OCI-LY7 (cell line): ENCODE data around the gene RBFOX1.

Source experiments
- EZH2phosphoT487 ChIP-seq: fragments of 200-600 bp; sonication (generic); IDR thresholded peaks from 2 replicates; pipeline ENCODE4 v1.6.1; 2018; ENCODE audit warnings: low read depth, borderline replicate concordance, mild to moderate bottlenecking, mixed run types, antibody characterized with exemption, low read length, moderate library complexity, mixed read lengths
- TF ChIP-seq, protein P1 (sequence below): fragments of 200-600 bp; sonication (generic); conservative IDR thresholded peaks from 2 replicates; pipeline ENCODE4 v1.5.1; 2014; ENCODE audit warnings: mild to moderate bottlenecking, antibody characterized with exemption, low read length, moderate library complexity, mixed read lengths

DNA sequence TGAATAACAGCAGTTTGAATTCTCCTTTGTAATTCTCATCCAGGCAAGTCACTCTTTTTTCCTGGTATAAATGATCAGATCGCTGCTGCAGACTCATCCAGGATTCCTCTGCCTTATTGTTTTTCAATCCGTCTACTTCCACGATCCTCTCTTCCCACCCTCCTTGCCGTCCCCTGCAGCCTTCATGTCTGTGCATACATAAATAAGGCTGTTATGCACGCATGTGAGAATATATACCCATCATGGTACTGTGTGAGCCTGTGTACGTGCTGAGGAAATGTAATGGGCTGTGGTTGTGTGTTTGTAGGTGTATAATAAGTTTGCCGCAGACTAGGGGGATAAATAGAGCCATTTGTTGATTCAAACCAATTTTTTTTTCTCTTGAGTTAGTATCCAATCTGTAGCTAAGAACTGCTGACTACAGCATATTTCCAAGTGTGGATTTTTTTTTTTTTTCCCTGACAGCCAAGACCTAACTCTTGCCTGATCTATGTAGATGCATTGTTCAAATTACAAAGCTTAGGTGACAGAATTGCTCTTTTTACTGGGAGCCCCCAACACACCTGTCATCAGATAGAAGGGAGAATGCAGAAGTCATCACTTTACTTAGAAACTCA is 62.2 kb downstream of the RBFOX1 start:
- TF ChIP-seq, protein P1, sequence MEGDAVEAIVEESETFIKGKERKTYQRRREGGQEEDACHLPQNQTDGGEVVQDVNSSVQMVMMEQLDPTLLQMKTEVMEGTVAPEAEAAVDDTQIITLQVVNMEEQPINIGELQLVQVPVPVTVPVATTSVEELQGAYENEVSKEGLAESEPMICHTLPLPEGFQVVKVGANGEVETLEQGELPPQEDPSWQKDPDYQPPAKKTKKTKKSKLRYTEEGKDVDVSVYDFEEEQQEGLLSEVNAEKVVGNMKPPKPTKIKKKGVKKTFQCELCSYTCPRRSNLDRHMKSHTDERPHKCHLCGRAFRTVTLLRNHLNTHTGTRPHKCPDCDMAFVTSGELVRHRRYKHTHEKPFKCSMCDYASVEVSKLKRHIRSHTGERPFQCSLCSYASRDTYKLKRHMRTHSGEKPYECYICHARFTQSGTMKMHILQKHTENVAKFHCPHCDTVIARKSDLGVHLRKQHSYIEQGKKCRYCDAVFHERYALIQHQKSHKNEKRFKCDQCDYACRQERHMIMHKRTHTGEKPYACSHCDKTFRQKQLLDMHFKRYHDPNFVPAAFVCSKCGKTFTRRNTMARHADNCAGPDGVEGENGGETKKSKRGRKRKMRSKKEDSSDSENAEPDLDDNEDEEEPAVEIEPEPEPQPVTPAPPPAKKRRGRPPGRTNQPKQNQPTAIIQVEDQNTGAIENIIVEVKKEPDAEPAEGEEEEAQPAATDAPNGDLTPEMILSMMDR = no peak
- TF ChIP-seq EZH2phosphoT487 = no peak
